GM18858 (cell line): Measurements from ENCODE around the gene FAM3D.

Experiments
- ATAC-seq: cut with Tn5 transposase; IDR thresholded peaks from one replicate; pipeline ENCODE4 v1.9.1; 2021; ENCODE audit not compliant: unreplicated experiment

FAM3D gene

DNA sequence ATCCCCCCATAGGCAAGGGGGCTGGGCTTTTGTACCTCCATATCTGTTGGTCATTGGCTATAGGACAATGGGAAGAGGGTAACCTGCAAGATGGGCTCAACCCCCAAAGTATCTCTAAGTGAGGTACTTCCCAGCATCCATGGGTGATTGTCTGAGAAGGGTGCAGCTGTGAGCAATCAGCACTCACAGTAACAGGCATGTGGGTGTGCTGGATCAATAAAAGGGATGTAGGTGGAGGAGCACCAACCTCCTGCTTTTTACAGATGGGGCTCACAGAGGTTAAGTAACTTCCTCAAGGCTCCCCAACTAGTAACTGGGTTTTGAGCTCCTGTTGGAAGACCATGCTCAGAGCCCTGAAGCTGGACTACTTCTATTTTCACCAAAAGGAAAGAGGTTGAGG, 63.0 kb downstream of the FAM3D start:
- ATAC-seq: no peak

DNA sequence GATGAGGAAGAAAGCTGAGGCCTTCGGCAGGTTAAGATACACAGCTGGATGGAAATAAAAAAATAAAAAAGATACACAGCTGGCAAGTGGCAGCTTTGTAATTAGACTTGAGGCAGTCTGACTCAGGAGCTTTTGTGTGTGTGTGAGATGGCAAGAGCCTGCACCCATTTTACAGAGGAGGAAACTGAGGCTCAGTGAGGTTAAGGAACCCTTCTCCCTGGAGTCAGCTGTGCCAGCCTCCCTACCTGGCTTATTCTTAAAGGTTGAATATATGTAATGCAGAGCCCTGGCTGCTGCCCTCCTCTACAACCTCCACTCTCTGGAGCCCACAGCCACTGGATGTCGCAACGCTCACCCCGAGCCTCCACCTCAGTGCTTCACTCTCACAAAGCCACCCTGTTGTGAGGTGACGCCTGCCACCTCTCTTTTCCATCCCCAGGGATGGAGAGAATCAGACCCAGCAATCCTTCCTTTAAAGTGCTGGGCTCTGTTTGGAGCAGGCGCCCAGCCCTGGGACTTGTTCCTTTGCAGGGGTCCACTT, 68.7 kb downstream of the FAM3D start:
- ATAC-seq: no peak

- ATAC-seq: no peak
These were observed 69.6 kb downstream of the FAM3D start for GRCh38 chr3:58596834-58597518.

DNA sequence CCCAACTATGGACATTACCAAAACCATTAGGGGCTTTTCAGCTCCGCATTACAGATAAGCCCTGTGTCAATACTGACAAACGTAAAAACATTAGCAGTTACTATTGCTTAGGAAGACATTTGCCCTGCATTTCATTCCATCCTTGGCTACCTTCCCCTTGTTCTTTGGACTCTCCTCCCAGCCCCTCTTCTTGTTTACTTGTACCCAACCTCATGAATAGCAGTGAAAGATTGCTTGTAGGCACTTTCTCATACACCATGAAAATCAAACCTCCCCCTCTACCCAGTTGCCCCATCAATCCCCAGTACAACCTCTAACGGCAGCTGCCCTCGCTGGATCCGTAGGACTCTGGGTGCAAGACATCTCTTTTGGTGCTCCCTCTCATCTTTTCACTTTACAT, 72.5 kb downstream of the FAM3D start:
- no peak for ATAC-seq

DNA sequence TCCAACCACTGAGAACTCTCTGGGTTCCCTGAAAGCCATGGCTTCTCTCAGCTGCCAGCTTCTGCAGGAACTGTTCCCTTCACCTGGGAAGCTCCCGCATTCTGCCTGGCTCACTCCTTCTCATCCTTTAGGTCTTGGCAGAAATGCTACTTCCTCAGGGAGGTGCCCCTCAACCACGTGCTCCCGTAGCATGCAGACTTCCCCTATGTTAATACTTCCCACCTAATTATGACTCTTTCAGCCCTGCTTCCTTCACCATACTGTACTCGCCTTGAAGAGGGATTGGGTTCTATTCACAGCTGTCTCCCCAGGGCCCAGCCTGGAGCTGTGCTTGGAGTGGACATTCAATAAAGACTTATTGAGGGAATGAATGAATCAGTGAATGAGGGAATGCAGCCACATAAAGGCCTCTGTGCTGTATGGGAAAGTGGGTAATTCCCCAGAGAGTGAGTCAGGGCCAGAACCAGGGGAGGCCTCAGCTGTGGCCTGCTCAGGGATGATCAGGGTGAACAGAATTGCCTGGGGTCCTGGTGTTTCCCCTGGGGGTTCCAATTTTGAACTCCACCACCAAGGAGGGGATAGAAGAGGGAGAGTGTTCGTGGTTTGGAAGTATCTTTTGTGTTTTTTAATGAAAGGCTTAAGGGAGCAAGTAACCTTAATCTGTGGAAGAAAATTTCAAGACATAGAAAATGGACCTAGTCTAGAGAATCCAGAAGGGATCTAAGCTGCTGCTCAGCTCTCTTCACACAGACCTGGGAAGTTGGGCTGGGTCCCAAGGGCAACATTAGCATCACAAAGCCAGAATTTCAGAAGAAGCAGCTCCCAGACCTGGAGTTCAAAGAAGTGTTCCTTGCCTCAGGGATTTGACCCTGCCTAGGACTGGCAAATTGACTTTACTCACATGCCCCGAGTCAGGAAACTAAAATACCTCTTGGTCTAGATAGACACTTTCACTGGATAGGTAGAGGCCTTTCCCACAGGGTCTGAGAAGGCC, 74.8 kb downstream of the FAM3D start:
- no peak for ATAC-seq

- ATAC-seq: no peak
These were observed 78.5 kb downstream of the FAM3D start for GRCh38 chr3:58588030-58588614.

DNA sequence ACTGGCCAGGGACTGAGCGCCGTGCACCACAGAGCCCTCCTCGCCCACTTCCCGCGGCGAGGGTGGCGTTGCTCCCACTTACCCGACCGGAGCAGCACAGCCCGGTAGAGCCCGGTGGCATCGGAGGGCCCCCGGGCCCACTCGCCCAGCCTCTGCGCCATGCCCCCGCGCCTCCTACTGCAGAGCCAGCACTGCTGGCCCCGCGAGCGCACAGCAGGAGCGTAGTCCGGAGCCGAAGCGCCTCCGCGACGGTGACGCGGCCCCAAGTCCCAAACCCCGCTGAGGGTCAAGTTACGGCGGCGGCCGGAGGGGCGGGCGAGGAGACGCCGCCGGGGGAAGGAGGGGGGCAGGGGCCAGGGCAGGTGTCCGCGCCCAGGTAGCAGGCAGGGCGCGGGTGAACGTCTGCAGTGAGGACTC, 79.8 kb downstream of the FAM3D start:
- no peak for ATAC-seq

- no peak for ATAC-seq
These were observed 80.6 kb downstream of the FAM3D start for GRCh38 chr3:58585994-58586393.

DNA sequence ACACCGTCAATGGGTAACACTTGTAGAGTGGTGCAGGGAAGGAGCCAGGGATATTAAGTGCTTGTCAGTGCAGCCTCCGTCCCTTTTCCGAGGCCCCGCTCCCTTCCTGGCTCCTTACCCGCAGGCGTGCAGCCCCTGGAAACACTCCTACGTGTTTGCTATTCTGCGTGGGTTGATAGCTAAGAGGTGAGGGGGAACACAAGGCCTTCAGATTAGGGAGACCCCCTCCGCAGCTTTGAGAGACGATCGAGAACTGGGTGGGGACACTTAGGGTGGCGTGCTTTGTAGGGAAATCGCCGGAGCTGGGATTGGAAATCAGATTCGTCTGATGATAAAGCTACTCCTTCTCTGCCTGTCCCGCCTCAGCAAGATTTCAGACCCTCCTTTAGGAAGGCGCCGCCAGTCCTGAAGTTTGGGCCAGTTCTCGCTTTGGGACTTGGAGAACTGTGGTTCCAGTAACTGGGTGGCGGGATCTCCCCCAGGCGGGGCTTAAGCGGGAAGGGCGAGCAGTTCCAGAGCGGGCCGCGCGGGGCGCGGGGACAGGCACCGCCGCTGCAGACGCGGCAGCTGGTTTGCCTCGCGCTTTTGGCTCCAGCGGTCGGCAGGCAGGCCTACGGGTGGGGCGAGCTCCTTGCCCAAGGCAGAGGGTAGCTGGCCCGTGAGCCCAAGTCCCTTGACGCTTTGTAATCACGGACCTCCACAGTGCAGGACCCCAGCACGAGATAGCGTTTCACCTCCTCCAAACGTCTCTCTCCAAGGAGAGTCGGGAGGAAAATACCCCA, 81.4 kb downstream of the FAM3D start:
- ATAC-seq: peak; percentile 79

DNA sequence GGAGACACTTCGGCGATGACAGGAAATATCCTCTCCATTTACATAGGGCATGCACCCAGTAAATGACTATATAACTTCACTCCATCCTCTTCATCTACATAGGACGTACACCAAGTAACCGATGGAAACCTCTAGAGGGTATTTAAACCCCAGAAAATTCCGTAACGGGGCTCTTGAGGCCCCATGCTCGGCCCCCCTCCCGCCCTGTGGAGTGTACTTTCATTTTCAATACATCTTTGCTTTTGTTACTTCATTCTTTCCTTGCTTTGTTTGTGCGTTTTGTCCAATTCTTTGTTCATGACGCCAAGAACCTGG, 81.9 kb downstream of the FAM3D start:
- no peak for ATAC-seq
